Neural cell (in vitro differentiated cells): ENCODE results near the gene NCBP3. TPM values are rescaled to one million over a fixed set of nuclear protein-coding genes. Genes with fewer than 3 reads are reported as not detected.

ENCODE experiments used
- H2AFZ ChIP-seq: fragments of 200-600, 300-800 bp; sonication (generic), shearing (Covaris generic); 2 replicates; pipeline ENCODE4 v1.6.0; 2014; ENCODE audit warnings: low read depth, mild to moderate bottlenecking, antibody characterized with exemption, low read length, moderate library complexity
- H3F3A ChIP-seq: fragments of 200-600 bp; shearing (Covaris generic); 2 replicates; pipeline ENCODE4 v1.6.1; 2016; ENCODE audit warnings: mild to moderate bottlenecking, moderate library complexity, mixed read lengths, antibody characterized with exemption, low read length; ENCODE audit not compliant: insufficient read depth, poor library complexity, severe bottlenecking
- H3K27ac ChIP-seq: fragments of 200-600, 300-800 bp; sonication (generic), shearing (Covaris generic); 2 replicates; pipeline ENCODE4 v1.5.1; 2014; ENCODE audit warnings: mild to moderate bottlenecking, low read length, moderate library complexity
- H3K27me3 ChIP-seq: fragments of 300-800, 200-600 bp; sonication (generic), shearing (Covaris generic); 2 replicates; pipeline ENCODE4 v1.6.0; 2014; ENCODE audit warnings: mild to moderate bottlenecking, low read depth, low read length, moderate library complexity; ENCODE audit not compliant: insufficient read depth
- H3K36me3 ChIP-seq: fragments of 300-800, 200-600 bp; sonication (generic), shearing (Covaris generic); 2 replicates; pipeline ENCODE4 v1.5.1; 2014; ENCODE audit warnings: mild to moderate bottlenecking, antibody characterized with exemption, low read length, moderate library complexity; ENCODE audit not compliant: insufficient read depth
- H3K4me2 ChIP-seq: fragments of 300-800, 200-600 bp; sonication (generic), shearing (Covaris generic); 2 replicates; pipeline ENCODE4 v1.6.0; 2014; ENCODE audit warnings: mild to moderate bottlenecking, low read length
- H3K4me3 ChIP-seq: fragments of 300-800, 200-600 bp; sonication (generic), shearing (Covaris generic); 2 replicates; pipeline ENCODE4 v1.5.1; 2014; ENCODE audit warnings: mild to moderate bottlenecking, low read length, moderate library complexity
- H3K79me2 ChIP-seq: fragments of 200-600 bp; shearing (Covaris generic); replicated peaks from 2 replicates; pipeline ENCODE4 v1.6.0; 2014; ENCODE audit warnings: mild to moderate bottlenecking, low read length, moderate library complexity; ENCODE audit not compliant: insufficient read depth
- H3K9ac ChIP-seq: fragments of 300-800, 200-600 bp; sonication (generic), shearing (Covaris generic); 2 replicates; pipeline ENCODE4 v1.6.1; 2016; ENCODE audit warnings: mild to moderate bottlenecking, low read length, mixed read lengths
- H3K9me2 ChIP-seq: fragments of 200-600 bp; shearing (Covaris generic); 2 replicates; pipeline ENCODE4 v1.6.1; 2016; ENCODE audit warnings: mild to moderate bottlenecking, low read length, mixed read lengths; ENCODE audit not compliant: insufficient read depth
- H3K9me3 ChIP-seq: fragments of 200-600, 300-800 bp; sonication (generic), shearing (Covaris generic); 2 replicates; pipeline ENCODE4 v1.6.1; 2016; ENCODE audit warnings: mild to moderate bottlenecking, mixed run types, low read length, moderate library complexity, mixed read lengths
- H4K20me1 ChIP-seq: fragments of 200-600 bp; shearing (Covaris generic); 2 replicates; pipeline ENCODE4 v1.6.1; 2016; ENCODE audit warnings: mild to moderate bottlenecking, mixed run types; ENCODE audit not compliant: insufficient read depth
- EP300 ChIP-seq: fragments of 450-650 bp; conservative IDR thresholded peaks from 2 replicates; pipeline ENCODE4 v1.6.1; 2014; ENCODE audit warnings: antibody characterized with exemption, mild to moderate bottlenecking, moderate library complexity; ENCODE audit not compliant: poor library complexity, severe bottlenecking
- EZH2 ChIP-seq: fragments of 200-600, 300-800 bp; shearing (Covaris generic), sonication (generic); IDR thresholded peaks from 2 replicates; pipeline ENCODE4 v1.6.1; 2014; ENCODE audit warnings: antibody characterized with exemption, low read length, borderline replicate concordance, mild to moderate bottlenecking; ENCODE audit not compliant: insufficient read depth, poor library complexity, severe bottlenecking
- MXI1 ChIP-seq: fragments of 450-650 bp; conservative IDR thresholded peaks from 2 replicates; pipeline ENCODE4 v1.6.1; 2014; ENCODE audit warnings: antibody characterized with exemption, mild to moderate bottlenecking; ENCODE audit not compliant: poor library complexity, severe bottlenecking
- POLR2AphosphoS5 ChIP-seq: IDR thresholded peaks from 2 replicates; pipeline ENCODE4 v1.6.1; 2012
- RAD21 ChIP-seq: fragments of 450-650 bp; conservative IDR thresholded peaks from 2 replicates; pipeline ENCODE4 v1.6.1; 2014; ENCODE audit warnings: antibody characterized with exemption, mild to moderate bottlenecking, moderate library complexity
- SMC3 ChIP-seq: fragments of 450-650 bp; conservative IDR thresholded peaks from 2 replicates; pipeline ENCODE4 v1.6.1; 2014; ENCODE audit warnings: antibody characterized with exemption, mild to moderate bottlenecking, moderate library complexity; ENCODE audit not compliant: poor library complexity
- TAF1 ChIP-seq: IDR thresholded peaks from 2 replicates; pipeline ENCODE4 v1.6.1; 2012; ENCODE audit warnings: low read depth
- polyA plus RNA-seq: library from polyadenylated mRNA; depleted of rRNA; stranded (reverse); fragments of >200 nt; gene quantifications from 2 replicates; pipeline ENCODE4 v1.2.3, GENCODE V29; 2014
- TF ChIP-seq, protein P1 (sequence below): fragments of 450-650 bp; IDR thresholded peaks from 2 replicates; pipeline ENCODE4 v1.5.1; 2014; ENCODE audit warnings: antibody characterized with exemption, mild to moderate bottlenecking, moderate library complexity; ENCODE audit not compliant: poor library complexity, severe bottlenecking
- TF ChIP-seq, protein P2 (sequence below): IDR thresholded peaks from 2 replicates; pipeline ENCODE4 v1.6.1; 2012; ENCODE audit warnings: borderline replicate concordance

The NCBP3 gene
- polyA plus RNA-seq, 1 donor from 2014 or later: 132 TPM

DNA sequence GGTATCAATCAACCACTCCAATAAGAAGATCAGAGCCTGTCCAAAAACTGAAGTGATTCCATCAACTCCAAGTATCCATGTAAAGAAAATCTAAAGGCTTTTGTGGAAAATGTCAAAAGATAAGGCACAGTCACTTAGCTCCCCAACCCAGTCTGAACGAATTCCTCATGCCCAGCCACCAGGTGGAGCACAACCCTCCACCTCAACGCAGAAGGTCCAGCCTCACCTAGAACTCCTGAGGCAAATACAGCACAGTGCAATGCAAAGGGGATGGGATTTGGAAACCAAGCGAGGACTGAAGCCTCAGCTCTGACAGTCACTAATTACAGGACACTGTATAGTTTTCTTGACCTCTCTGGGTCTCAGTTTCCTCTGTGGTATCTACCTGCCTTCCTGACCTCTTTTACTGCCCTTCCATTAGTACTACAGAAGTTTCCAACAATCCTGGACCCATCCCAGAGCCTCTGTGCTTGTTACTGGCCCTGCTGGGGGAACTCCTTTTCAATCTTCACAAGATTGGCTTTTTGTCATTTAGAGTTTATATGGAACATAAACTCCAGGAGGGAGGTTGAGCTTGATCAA is 2.0 kb downstream of the NCBP3 start:
- Histone ChIP-seq H3K4me2 (no peak overlapping the region), H3K36me3 (no peaks in the 10 kb centered on the region), H2AFZ (no peak overlapping the region), H3F3A (no peaks in the 10 kb centered on the region), H3K9me3 (no peaks in the 10 kb centered on the region), H3K27ac (no peak overlapping the region), H3K27me3 (no peaks in the 10 kb centered on the region), H3K9ac (no peak overlapping the region), H4K20me1 (no peaks in the 10 kb centered on the region), H3K79me2 (peaks cover 41% of the 10 kb centered on the region), H3K9me2 (no peaks in the 10 kb centered on the region), H3K4me3 (peak overlapping the region; percentile 97)
- TF ChIP-seq, protein P1, sequence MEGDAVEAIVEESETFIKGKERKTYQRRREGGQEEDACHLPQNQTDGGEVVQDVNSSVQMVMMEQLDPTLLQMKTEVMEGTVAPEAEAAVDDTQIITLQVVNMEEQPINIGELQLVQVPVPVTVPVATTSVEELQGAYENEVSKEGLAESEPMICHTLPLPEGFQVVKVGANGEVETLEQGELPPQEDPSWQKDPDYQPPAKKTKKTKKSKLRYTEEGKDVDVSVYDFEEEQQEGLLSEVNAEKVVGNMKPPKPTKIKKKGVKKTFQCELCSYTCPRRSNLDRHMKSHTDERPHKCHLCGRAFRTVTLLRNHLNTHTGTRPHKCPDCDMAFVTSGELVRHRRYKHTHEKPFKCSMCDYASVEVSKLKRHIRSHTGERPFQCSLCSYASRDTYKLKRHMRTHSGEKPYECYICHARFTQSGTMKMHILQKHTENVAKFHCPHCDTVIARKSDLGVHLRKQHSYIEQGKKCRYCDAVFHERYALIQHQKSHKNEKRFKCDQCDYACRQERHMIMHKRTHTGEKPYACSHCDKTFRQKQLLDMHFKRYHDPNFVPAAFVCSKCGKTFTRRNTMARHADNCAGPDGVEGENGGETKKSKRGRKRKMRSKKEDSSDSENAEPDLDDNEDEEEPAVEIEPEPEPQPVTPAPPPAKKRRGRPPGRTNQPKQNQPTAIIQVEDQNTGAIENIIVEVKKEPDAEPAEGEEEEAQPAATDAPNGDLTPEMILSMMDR: peak; percentile 40
- TF ChIP-seq RAD21 (no peak), EZH2 (no peak), SMC3 (no peak)

DNA sequence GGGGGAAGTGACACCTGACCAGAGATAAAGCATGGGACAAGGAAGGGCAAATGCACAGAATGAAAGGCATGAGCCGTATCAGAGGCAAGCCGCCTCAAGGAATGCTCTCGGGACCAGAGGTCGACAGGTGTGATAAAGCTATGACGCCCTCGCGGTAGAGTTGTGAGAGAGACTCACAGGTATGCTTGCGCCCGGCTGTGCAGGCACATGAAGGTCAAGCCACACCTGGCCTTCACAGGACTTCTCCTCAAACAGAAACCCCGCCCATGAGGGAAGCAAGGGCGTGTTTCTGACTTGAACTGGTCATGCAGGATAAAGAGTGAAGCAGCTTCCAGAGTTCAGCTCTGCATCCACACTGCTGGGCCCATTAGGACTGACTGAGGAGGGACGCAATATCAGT is 7.8 kb downstream of the NCBP3 start:
- Histone ChIP-seq H3F3A (no peaks in the 10 kb centered on the region), H3K9me2 (no peaks in the 10 kb centered on the region), H3K4me2 (no peak overlapping the region), H3K79me2 (peaks cover 32% of the 10 kb centered on the region), H2AFZ (no peak overlapping the region), H3K9ac (no peak overlapping the region), H3K36me3 (peaks cover 4% of the 10 kb centered on the region), H3K4me3 (no peak overlapping the region), H3K9me3 (no peaks in the 10 kb centered on the region), H3K27me3 (no peaks in the 10 kb centered on the region), H4K20me1 (no peaks in the 10 kb centered on the region), H3K27ac (no peak overlapping the region)
- TF ChIP-seq EP300: no peak
- no peak for TF ChIP-seq TAF1
- no peak for TF ChIP-seq POLR2AphosphoS5
- no peak for TF ChIP-seq MXI1
- no peak for TF ChIP-seq RAD21
- TF ChIP-seq, protein P2, sequence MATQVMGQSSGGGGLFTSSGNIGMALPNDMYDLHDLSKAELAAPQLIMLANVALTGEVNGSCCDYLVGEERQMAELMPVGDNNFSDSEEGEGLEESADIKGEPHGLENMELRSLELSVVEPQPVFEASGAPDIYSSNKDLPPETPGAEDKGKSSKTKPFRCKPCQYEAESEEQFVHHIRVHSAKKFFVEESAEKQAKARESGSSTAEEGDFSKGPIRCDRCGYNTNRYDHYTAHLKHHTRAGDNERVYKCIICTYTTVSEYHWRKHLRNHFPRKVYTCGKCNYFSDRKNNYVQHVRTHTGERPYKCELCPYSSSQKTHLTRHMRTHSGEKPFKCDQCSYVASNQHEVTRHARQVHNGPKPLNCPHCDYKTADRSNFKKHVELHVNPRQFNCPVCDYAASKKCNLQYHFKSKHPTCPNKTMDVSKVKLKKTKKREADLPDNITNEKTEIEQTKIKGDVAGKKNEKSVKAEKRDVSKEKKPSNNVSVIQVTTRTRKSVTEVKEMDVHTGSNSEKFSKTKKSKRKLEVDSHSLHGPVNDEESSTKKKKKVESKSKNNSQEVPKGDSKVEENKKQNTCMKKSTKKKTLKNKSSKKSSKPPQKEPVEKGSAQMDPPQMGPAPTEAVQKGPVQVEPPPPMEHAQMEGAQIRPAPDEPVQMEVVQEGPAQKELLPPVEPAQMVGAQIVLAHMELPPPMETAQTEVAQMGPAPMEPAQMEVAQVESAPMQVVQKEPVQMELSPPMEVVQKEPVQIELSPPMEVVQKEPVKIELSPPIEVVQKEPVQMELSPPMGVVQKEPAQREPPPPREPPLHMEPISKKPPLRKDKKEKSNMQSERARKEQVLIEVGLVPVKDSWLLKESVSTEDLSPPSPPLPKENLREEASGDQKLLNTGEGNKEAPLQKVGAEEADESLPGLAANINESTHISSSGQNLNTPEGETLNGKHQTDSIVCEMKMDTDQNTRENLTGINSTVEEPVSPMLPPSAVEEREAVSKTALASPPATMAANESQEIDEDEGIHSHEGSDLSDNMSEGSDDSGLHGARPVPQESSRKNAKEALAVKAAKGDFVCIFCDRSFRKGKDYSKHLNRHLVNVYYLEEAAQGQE: no peak
- TF ChIP-seq EZH2: no peak
- TF ChIP-seq, protein P1: no peak
- no peak for TF ChIP-seq SMC3
